ENCODE data around the gene HECA. TPM values are rescaled to one million over a fixed set of nuclear protein-coding genes. Genes with fewer than 3 reads are reported as not detected.

Gene HECA
- total and polyA plus RNA-seq, 2 experiments from 2014 or later, result 2.4 to 8.1 TPM

GRCh38 chr6:139156551-139156950 is 21.7 kb downstream of the HECA start:
- no peaks in the 10 kb centered on the region for H3K79me2 ChIP-seq (replicated peaks; ENCODE audit: insufficient read depth)
- ATAC-seq (no peak), DNase-seq (ENCODE audit: low spot score) (no peak)
- no peaks in the 10 kb centered on the region for H3K36me3 ChIP-seq (ENCODE audit: insufficient read depth)
- no peaks in the 10 kb centered on the region for H3K27me3 ChIP-seq (ENCODE audit: insufficient read depth)
- peaks cover 1% of the 10 kb centered on the region; the same call in 2 of the 3 replicates for H3K4me1 Mint-ChIP-seq
- H3K27me3 Mint-ChIP-seq (ENCODE audit: insufficient read depth, low read depth, poor library complexity), result peaks cover 5% of the 10 kb centered on the region
- no peaks in the 10 kb centered on the region for H3K36me3 Mint-ChIP-seq (ENCODE audit: low read depth)
- peaks cover under 1% of the 10 kb centered on the region; the same call in 1 of the 2 replicates for H3K4me1 ChIP-seq (ENCODE audit: insufficient read depth)
- no peaks in the 10 kb centered on the region for H3F3A ChIP-seq (replicated peaks; ENCODE audit: low read depth)
- H3K9me3 Mint-ChIP-seq, result no peaks in the 10 kb centered on the region
- TF ChIP-seq NANOG (IDR thresholded peaks at IDR 0.05; ENCODE audit: borderline replicate concordance) (no peak), CREB1 (CRISPR knock-in tag; IDR thresholded peaks at IDR 0.05; ENCODE audit: low read depth) (no peak), EZH2phosphoT487 (IDR thresholded peaks at IDR 0.05; ENCODE audit: unreplicated experiment) (no peak), ETS1 (IDR thresholded peaks at IDR 0.05) (no peak), POLR2AphosphoS5 (IDR thresholded peaks at IDR 0.05; ENCODE audit: low read depth) (no peak), STAT1 (IDR thresholded peaks at IDR 0.05; ENCODE audit: unreplicated experiment) (no peak), ZNF331 (CRISPR knock-in tag; IDR thresholded peaks at IDR 0.05; ENCODE audit: low read depth) (no peak), REST (IDR thresholded peaks at IDR 0.05; ENCODE audit: unreplicated experiment) (no peak), JUNB (IDR thresholded peaks at IDR 0.05; ENCODE audit: unreplicated experiment) (no peak), EZH2 (IDR thresholded peaks at IDR 0.05; ENCODE audit: low read depth, unreplicated experiment) (no peak), ZNF114 (CRISPR knock-in tag; IDR thresholded peaks at IDR 0.05) (no peak)
- TF ChIP-seq, protein P1, sequence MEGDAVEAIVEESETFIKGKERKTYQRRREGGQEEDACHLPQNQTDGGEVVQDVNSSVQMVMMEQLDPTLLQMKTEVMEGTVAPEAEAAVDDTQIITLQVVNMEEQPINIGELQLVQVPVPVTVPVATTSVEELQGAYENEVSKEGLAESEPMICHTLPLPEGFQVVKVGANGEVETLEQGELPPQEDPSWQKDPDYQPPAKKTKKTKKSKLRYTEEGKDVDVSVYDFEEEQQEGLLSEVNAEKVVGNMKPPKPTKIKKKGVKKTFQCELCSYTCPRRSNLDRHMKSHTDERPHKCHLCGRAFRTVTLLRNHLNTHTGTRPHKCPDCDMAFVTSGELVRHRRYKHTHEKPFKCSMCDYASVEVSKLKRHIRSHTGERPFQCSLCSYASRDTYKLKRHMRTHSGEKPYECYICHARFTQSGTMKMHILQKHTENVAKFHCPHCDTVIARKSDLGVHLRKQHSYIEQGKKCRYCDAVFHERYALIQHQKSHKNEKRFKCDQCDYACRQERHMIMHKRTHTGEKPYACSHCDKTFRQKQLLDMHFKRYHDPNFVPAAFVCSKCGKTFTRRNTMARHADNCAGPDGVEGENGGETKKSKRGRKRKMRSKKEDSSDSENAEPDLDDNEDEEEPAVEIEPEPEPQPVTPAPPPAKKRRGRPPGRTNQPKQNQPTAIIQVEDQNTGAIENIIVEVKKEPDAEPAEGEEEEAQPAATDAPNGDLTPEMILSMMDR (conservative IDR thresholded peaks at IDR 0.05; ENCODE audit: low read depth in 2 of 2), result no peak
- TF ChIP-seq, protein P2, sequence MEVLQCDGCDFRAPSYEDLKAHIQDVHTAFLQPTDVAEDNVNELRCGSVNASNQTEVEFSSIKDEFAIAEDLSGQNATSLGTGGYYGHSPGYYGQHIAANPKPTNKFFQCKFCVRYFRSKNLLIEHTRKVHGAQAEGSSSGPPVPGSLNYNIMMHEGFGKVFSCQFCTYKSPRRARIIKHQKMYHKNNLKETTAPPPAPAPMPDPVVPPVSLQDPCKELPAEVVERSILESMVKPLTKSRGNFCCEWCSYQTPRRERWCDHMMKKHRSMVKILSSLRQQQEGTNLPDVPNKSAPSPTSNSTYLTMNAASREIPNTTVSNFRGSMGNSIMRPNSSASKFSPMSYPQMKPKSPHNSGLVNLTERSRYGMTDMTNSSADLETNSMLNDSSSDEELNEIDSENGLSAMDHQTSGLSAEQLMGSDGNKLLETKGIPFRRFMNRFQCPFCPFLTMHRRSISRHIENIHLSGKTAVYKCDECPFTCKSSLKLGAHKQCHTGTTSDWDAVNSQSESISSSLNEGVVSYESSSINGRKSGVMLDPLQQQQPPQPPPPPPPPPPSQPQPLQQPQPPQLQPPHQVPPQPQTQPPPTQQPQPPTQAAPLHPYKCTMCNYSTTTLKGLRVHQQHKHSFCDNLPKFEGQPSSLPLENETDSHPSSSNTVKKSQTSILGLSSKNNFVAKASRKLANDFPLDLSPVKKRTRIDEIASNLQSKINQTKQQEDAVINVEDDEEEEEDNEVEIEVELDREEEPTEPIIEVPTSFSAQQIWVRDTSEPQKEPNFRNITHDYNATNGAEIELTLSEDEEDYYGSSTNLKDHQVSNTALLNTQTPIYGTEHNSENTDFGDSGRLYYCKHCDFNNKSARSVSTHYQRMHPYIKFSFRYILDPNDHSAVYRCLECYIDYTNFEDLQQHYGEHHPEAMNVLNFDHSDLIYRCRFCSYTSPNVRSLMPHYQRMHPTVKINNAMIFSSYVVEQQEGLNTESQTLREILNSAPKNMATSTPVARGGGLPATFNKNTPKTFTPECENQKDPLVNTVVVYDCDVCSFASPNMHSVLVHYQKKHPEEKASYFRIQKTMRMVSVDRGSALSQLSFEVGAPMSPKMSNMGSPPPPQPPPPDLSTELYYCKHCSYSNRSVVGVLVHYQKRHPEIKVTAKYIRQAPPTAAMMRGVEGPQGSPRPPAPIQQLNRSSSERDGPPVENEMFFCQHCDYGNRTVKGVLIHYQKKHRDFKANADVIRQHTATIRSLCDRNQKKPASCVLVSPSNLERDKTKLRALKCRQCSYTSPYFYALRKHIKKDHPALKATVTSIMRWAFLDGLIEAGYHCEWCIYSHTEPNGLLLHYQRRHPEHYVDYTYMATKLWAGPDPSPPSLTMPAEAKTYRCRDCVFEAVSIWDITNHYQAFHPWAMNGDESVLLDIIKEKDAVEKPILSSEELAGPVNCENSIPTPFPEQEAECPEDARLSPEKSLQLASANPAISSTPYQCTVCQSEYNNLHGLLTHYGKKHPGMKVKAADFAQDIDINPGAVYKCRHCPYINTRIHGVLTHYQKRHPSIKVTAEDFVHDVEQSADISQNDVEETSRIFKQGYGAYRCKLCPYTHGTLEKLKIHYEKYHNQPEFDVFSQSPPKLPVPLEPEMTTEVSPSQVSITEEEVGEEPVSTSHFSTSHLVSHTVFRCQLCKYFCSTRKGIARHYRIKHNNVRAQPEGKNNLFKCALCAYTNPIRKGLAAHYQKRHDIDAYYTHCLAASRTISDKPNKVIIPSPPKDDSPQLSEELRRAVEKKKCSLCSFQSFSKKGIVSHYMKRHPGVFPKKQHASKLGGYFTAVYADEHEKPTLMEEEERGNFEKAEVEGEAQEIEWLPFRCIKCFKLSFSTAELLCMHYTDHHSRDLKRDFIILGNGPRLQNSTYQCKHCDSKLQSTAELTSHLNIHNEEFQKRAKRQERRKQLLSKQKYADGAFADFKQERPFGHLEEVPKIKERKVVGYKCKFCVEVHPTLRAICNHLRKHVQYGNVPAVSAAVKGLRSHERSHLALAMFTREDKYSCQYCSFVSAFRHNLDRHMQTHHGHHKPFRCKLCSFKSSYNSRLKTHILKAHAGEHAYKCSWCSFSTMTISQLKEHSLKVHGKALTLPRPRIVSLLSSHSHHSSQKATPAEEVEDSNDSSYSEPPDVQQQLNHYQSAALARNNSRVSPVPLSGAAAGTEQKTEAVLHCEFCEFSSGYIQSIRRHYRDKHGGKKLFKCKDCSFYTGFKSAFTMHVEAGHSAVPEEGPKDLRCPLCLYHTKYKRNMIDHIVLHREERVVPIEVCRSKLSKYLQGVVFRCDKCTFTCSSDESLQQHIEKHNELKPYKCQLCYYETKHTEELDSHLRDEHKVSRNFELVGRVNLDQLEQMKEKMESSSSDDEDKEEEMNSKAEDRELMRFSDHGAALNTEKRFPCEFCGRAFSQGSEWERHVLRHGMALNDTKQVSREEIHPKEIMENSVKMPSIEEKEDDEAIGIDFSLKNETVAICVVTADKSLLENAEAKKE (CRISPR knock-in tag; IDR thresholded peaks at IDR 0.05), result no peak
- H3K4me3 ChIP-seq, result no peak overlapping the region
- H3K4me2 ChIP-seq, result no peak overlapping the region
- H3K4me3 Mint-ChIP-seq, result no peak overlapping the region
- no peak overlapping the region for H3K27ac Mint-ChIP-seq
- H3K27ac ChIP-seq (ENCODE audit: low read depth), result no peak overlapping the region
- H3K9me2 ChIP-seq (ENCODE audit: insufficient read depth), result no peaks in the 10 kb centered on the region
- H2AFZ ChIP-seq, result no peak overlapping the region
- no peaks in the 10 kb centered on the region for H4K20me1 ChIP-seq (replicated peaks; ENCODE audit: insufficient read depth)

Data from GM23338 (cell line).